Esophagus muscularis mucosa (tissue), 4 donors: ENCODE data around the gene IFIT5. TPM values are rescaled to one million over a fixed set of nuclear protein-coding genes. Genes with fewer than 3 reads are reported as not detected.

Source experiments
- DNase-seq: peaks from one replicate; pipeline ENCODE4 v3.0.0-alpha.2; 2017; ENCODE audit errors: extremely low spot score
- H3K27ac ChIP-seq, 4 donors: fragments of 200-600 bp; sonication (generic); replicated peaks in 1 of 4; 1 replicate in 3 of 4; 2 replicates in 1 of 4; pipeline ENCODE4 v1.5.1; 2016 to 2019; ENCODE audit warnings: mild to moderate bottlenecking in 1 of 4
- H3K27me3 ChIP-seq, 4 donors: fragments of 200-600 bp; sonication (generic); one replicate each; pipeline versions ENCODE4 v1.5.1 to v1.6.0; 2016 to 2019
- H3K36me3 ChIP-seq, 4 donors: fragments of 200-600 bp; sonication (generic); one replicate each; pipeline ENCODE4 v1.5.1; 2016 to 2019
- H3K4me1 ChIP-seq, 4 donors: fragments of 200-600 bp; sonication (generic); one replicate each; pipeline ENCODE4 v1.5.1; 2016 to 2019
- H3K4me3 ChIP-seq, 4 donors: fragments of 200-600 bp; sonication (generic); 1 replicate in 2 of 4; 2 replicates in 2 of 4; pipeline ENCODE4 v1.5.1; 2016 to 2019; ENCODE audit warnings: mild to moderate bottlenecking in 4 of 4, moderate library complexity in 1 of 4
- H3K9me3 ChIP-seq, 4 donors: fragments of 200-600 bp; sonication (generic); 1 replicate in 3 of 4; 2 replicates in 1 of 4; pipeline ENCODE4 v1.5.1; 2016 to 2019
- EP300 ChIP-seq: sonication (generic); formaldehyde crosslinking; IDR thresholded peaks from one replicate; pipeline ENCODE4 v1.6.1; 2017; ENCODE audit warnings: antibody characterized with exemption
- POLR2A ChIP-seq: fragments of 450-650 bp; IDR thresholded peaks from one replicate; pipeline ENCODE4 v1.6.1; 2017; ENCODE audit warnings: antibody characterized with exemption, moderate library complexity, mild to moderate bottlenecking, low read depth
- POLR2AphosphoS5 ChIP-seq, 2 donors: sonication (generic); formaldehyde crosslinking; IDR thresholded peaks; one replicate each; pipeline ENCODE4 v1.6.1; 2017; ENCODE audit warnings: antibody characterized with exemption in 2 of 2
- WGBS: methylation state at CpG from one replicate; pipeline ENCODE4 v1.1.5; 2018; 5-methylcytosine and 5-hydroxymethylcytosine counted together
- intact Hi-C: fragments of 100-400 bp; cut with DNase I; formaldehyde crosslinking; loops from one replicate; pipeline ENCODE4 v1.15.1; 2023
- total RNA-seq, 4 donors: library from RNA; depleted of rRNA; stranded (reverse); fragments of >200 nt; gene quantifications; one replicate each; pipeline versions ENCODE4 v1.1.0 to v1.2.1, GENCODE V29; 2016
- TF ChIP-seq, protein P1 (sequence below), 3 experiments: fragments of 200-600 bp in 2 of 3; fragments of 450-650 bp in 1 of 3; sonication (generic) in 2 of 3; IDR thresholded peaks; one replicate each; pipeline ENCODE4 v1.5.1; 2017 to 2019; ENCODE audit warnings: antibody characterized with exemption in 3 of 3, mild to moderate bottlenecking in 2 of 3, moderate library complexity in 1 of 3

Gene IFIT5
- total RNA-seq, 4 donors from 2014 or later, result 13.0 to 23.3 (median 19.1) TPM

DNA sequence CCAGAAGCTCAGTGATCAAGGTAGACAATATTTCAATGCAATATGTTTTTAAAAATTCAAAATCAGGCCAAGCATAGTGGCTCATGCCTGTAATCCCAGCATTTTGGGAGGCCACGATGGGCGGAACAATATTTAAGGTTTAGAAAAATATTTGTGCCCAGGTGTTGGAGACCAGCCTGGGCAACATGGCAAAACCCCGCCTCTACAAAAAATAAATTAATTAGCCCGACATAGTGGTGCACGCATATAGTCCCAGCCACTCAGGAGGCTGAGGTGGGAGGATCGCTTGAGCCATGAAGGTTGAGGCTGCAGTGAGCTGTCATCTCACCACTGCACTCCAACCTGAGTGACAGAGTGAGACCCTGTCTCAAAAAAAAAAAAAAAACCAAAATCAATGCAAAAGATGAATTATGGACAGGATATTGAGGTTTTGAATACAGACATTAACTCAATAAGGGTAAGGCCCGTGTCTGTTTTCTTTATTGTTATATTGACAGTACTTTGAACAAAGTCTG, 913 bp upstream of the IFIT5 start:
- Histone ChIP-seq H3K9me3 (no peaks in the 10 kb centered on the region), H3K27me3 (no peaks in the 10 kb centered on the region), H3K4me3 (peak overlapping the region; percentile 84 to 97 (median 88)), H3K27ac (peak overlapping the region; percentile 95 to 99 (median 96)), H3K36me3 (peaks cover 0 to 12% (median 3%) of the 10 kb centered on the region in 4 donors), H3K4me1 (peaks cover 26 to 43% (median 35%) of the 10 kb centered on the region in 4 donors)
- TF ChIP-seq EP300 (no peak), POLR2AphosphoS5 (IDR thresholded peaks at IDR 0.05) (no peak), POLR2A (no peak)
- TF ChIP-seq, protein P1, sequence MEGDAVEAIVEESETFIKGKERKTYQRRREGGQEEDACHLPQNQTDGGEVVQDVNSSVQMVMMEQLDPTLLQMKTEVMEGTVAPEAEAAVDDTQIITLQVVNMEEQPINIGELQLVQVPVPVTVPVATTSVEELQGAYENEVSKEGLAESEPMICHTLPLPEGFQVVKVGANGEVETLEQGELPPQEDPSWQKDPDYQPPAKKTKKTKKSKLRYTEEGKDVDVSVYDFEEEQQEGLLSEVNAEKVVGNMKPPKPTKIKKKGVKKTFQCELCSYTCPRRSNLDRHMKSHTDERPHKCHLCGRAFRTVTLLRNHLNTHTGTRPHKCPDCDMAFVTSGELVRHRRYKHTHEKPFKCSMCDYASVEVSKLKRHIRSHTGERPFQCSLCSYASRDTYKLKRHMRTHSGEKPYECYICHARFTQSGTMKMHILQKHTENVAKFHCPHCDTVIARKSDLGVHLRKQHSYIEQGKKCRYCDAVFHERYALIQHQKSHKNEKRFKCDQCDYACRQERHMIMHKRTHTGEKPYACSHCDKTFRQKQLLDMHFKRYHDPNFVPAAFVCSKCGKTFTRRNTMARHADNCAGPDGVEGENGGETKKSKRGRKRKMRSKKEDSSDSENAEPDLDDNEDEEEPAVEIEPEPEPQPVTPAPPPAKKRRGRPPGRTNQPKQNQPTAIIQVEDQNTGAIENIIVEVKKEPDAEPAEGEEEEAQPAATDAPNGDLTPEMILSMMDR (IDR thresholded peaks at IDR 0.05), result no peak
- DNase-seq, result no peak
- intact Hi-C loops, result no loop called here
- 93% methylated on average over 7 of the region's 7 CpGs for WGBS

DNA sequence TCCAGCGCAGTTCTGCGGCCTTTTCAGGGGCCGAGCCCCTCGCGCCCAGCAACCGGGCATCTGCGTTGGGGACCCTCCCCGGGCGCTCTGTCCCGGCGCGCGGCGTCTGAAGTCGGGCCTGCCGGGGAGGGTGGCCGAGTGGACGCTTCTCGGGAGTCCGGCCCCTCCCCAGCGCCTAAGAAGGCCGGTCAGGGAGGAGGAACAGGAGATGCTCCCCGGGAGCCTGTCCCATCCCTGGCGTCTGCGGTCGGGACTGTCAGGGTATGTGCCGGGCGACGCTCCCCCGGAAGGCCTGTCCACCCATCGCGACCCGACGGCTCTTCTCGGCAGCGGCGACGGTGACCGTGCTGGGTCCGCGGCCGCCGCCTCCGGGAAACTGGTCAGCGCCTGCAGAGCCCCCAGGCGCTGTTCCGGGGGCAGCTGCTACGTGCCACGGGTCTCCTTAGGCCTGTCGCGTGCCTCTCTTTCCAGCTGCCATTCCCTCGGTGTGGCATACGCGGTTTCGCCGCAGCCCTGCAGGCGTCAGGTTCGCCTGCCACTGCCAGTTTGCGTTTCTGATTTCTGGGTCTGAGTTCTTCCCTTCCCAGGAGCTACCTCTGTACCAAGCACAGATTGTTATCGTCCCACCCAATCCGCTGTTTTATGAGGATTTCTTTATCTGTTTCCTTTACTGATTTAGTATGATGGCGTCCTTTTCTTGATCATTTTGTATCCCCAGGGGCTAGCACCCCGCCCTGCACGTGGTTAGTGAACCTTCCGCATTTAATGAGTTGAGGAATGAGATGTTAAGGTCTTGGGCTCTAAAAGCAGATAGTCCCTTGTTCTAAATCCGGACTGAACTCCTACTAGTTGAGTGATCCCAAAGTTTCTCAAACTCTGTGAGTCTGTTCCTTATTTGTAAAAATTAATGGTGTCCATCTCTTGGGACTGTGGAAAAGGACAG, 782 bp downstream of the IFIT5 start:
- peaks cover 29 to 56% (median 47%) of the 10 kb centered on the region in 4 donors for H3K4me1 ChIP-seq
- no peaks in the 10 kb centered on the region for H3K9me3 ChIP-seq
- intact Hi-C loops, result no loop called here
- no peak for DNase-seq
- WGBS, result 7% methylated on average over 15 of the region's 66 CpGs
- peaks cover 0 to 12% (median 3%) of the 10 kb centered on the region in 4 donors for H3K36me3 ChIP-seq
- TF ChIP-seq POLR2AphosphoS5 (IDR thresholded peaks at IDR 0.05) (peak in 1 of 2 donors; percentile 12), EP300 (no peak)
- H3K27me3 ChIP-seq, result no peaks in the 10 kb centered on the region
- H3K27ac ChIP-seq, result peak overlapping the region; percentile 95 to 99 (median 96)
- peak overlapping the region; percentile 84 to 97 (median 88) for H3K4me3 ChIP-seq

DNA sequence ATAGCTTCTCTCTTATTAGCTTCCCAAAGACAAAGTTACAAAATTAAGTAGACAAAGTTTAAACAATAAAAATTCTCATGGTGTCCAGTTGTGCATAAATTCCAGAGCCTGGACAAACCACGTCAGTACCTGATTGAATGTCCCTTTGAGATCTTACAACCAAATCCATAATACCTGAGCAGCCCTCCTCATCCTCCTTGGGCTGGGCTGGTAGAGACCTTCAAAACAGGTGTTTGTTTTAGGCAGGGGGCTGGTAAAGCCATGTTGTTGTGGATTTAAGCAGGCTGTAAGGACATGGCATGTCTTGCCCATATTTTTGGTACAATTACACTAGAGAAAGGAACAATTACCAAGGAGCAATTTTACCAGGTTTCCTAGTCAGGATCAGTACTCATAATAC, 2.1 kb downstream of the IFIT5 start:
- H3K9me3 ChIP-seq, result no peaks in the 10 kb centered on the region
- WGBS, result 94% methylated on average over 1 of the region's 1 CpG
- TF ChIP-seq EP300 (no peak), POLR2A (no peak), POLR2AphosphoS5 (IDR thresholded peaks at IDR 0.05) (no peak)
- TF ChIP-seq, protein P1 (IDR thresholded peaks at IDR 0.05), result no peak
- peaks cover 29 to 61% (median 47%) of the 10 kb centered on the region in 4 donors for H3K4me1 ChIP-seq
- intact Hi-C loops, result no loop called here
- H3K27me3 ChIP-seq, result no peaks in the 10 kb centered on the region
- DNase-seq, result no peak
- peak overlapping the region in 2 of 4 donors; percentile 88 for H3K4me3 ChIP-seq
- H3K27ac ChIP-seq, result peak overlapping the region in 1 of 4 donors; percentile 99
- H3K36me3 ChIP-seq, result peaks cover 0 to 20% (median 8%) of the 10 kb centered on the region in 4 donors

DNA sequence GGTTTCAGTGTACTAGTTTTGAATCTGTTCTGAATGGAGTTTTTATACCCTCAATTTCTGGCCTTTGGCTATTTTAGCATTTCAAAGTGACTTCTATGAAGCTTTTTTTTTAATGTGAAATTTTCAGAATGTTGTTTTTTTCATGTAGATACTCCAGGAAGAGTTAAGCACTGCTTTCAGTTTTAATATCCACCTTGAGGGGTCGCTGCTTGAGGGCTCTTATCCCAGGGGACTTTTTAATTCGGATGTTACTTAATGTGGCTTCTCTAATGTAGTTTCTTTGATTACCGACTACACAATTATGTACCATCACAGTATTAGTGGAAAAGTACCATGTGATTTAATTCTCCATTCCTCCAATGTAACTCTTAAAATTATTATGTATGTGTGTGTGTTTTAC, 5.2 kb downstream of the IFIT5 start:
- no peaks in the 10 kb centered on the region for H3K9me3 ChIP-seq
- 49% methylated on average over 3 of the region's 3 CpGs for WGBS
- peaks cover 25 to 49% (median 37%) of the 10 kb centered on the region in 4 donors for H3K4me1 ChIP-seq
- peaks cover 0 to 21% (median 8%) of the 10 kb centered on the region in 4 donors for H3K36me3 ChIP-seq
- no peaks in the 10 kb centered on the region for H3K27me3 ChIP-seq
- intact Hi-C loops, result no loop called here
- TF ChIP-seq, protein P1 (IDR thresholded peaks at IDR 0.05), result peak in 2 of 3 experiments; percentile 19 to 48
- TF ChIP-seq POLR2AphosphoS5 (IDR thresholded peaks at IDR 0.05), result no peak
- H3K4me3 ChIP-seq, result no peak overlapping the region
- DNase-seq, result no peak
- H3K27ac ChIP-seq, result no peak overlapping the region

DNA sequence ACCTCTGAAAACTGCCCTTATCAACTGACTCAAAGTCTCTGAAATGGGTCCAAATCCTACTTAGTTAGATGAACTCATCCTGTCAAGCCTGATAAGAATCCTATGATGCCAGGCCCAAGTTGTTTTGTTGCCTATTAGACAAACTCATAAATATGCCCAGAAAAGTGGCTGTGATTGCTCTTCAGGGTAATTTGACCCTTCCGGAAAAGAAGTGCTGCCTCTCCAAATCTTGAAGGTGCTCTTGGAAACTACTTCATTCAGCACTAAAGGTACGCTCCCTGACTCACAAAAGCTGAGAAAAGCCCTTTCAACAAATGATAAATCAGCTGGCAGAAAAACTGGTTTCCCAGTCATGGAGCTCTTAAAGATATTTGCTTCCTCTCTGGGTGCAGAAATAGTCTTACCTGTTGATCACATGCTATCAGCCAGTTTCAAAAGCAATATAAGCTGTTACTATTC, 6.7 kb downstream of the IFIT5 start:
- intact Hi-C loops, result no loop called here
- no peak overlapping the region for H3K27ac ChIP-seq
- DNase-seq, result no peak

More for the DNA sequence above, 6.7 kb downstream of the IFIT5 start:
- TF ChIP-seq POLR2AphosphoS5 (IDR thresholded peaks at IDR 0.05), result no peak
- TF ChIP-seq, protein P1 (IDR thresholded peaks at IDR 0.05), result no peak
- TF ChIP-seq POLR2A, result no peak
- no peak for TF ChIP-seq EP300
- peaks cover 0 to 21% (median 8%) of the 10 kb centered on the region in 4 donors for H3K36me3 ChIP-seq
- H3K27me3 ChIP-seq, result no peaks in the 10 kb centered on the region
- H3K9me3 ChIP-seq, result no peaks in the 10 kb centered on the region
- 95% methylated on average over 2 of the region's 2 CpGs for WGBS
- no peak overlapping the region for H3K4me3 ChIP-seq
- peaks cover 20 to 42% (median 30%) of the 10 kb centered on the region in 4 donors for H3K4me1 ChIP-seq
